Activated T-cell treated with anti-CD3 and anti-CD28 coated beads, Interleukin-2, amount 50 U/mL, for 48 hours (primary cell): Measurements from ENCODE around the gene ATP5ME.
A peak's percentile ranks its signal among the peaks of the same experiment; 100 is the strongest.
"Not testable (repeated sequence)": the region's sequence is repeated elsewhere in the genome, so short reads cannot be mapped to it uniquely, and the experiment has no call there.

Experiments
- DNase-seq, 2 experiments: peaks; one replicate each; pipeline ENCODE4 v3.0.0-alpha.2; 2020

ATP5ME gene

DNA sequence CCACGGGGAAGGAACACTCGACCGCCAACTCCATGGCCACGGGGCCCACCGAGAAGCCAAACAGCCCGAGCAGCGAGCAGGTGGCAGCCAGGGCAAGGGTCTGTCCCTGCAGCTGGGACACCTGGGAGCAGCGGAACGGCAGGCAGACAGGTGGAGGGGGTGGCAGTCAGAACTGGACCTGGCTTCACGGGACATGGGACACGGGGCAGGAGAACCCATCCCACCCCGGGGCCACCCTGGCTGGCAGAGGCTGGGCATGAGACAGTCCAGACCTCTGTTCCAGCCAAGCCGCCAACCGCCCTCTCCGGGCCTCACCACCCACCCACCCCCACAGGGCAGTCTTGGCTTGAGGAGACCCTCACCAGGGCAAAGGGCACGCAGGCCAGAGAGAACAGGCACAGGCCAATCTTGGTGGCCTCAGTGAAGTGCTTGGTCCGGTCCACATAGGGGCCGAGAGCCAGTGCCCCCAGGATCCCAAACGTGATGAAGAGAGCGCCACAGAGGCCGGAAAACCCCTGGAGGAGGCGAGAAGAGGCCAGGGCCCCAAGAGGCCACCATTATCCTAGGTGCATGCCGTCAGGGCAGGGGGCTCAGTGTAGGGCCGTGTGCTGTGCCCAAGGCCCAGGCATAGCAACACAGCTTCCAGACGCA is 9.3 kb upstream of the ATP5ME start:
- DNase-seq = peak in 1 of 2 experiments; percentile 18

DNA sequence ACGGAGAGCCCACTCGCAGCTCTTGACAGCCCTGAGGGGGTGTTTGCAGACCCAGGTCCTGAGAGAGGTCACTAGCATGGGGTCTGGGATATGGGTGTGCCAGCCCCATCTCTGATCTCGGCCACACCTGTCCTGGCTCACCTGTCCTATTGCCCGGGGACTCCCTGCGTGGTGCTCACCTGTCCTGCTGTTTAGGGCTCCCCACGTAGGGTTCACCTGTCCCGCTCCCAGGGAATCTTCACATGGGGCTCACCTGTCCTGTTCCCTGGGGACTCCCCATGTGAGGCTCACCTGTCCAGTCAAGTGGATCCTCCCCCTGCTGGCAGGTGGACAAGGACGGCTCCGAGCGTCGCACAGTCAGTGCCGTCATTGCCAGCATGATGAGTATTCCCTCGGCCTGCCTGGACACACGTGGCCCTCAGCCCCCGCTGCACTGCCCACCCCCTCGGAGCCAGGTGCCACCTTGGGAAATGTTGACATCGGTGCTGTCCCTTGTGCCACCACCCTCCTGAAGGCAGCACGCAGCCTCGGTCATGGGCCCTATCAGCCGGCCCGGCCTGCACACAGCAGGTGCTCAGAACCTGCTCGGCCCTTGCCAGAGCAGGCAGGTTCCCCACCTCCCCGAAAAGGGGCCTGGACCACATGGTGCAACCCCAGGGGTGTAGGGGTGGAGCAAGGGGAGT is 8.6 kb upstream of the ATP5ME start:
- DNase-seq = peak in 1 of 2 experiments; percentile 18

- peak; percentile 50 to 51 for DNase-seq
Measured at GRCh38 chr4:681736-682451, 7.8 kb upstream of the ATP5ME start.

GRCh38 chr4:680928-681645 is 7.0 kb upstream of the ATP5ME start:
- peak; percentile 69 to 78 for DNase-seq

DNA sequence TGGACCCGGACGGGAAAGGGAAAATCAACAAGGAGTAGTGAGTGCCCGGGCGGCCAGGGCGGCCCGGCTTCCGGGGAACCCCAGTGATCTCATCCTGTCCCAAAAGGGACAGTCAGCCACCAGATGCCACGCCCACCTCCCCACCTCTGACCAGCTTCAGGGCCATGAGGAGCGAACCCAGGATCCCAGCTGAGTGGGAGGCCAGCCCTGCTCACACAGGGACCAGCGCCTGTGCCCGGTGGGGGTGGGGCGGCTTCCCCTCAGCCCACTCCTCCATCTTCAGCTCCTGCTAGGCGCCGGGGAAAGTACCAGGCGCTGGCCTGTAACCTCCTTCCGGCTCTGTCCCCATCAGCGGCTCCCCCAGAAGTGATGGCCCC is 6.5 kb upstream of the ATP5ME start:
- peak in 1 of 2 experiments; percentile 38 for DNase-seq

DNA sequence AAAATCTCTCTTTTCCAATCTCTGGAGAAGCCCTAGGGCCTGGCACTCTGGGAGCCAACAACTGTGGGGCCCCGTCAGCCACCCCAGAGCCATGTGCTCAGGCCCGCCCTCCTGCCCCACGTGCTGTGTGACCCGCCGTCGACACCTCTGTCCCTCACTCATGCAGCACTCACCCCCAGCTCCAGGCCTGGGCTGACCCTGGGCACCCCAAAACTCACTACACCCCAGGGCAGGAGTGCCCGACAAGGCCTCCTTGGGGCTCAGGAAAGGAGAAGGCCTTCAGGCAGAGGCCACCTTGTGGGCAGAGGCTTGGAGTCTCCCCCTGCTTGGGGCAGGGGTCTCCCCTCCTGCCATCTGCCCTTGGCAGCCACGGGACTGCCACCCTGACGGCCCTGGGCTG is 6.0 kb upstream of the ATP5ME start:
- peak in 1 of 2 experiments; percentile 21 for DNase-seq

DNA sequence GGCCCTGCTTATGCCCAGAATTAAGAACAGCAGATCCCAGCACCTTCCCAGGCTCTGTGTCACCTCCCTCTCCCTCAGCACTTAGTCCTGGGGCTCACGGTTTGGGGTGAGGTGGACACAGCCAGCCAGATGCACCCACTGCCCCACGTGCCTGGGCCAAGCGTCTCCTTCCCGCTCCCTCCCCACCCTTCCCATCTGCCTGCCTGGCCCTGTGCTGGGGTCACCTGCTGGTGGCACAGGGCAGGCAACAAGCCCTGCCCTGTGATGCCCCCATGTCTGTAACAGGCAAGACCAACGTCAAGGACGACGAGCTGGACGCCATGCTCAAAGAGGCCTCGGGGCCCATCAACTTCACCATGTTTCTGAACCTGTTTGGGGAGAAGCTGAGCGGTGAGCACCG is 5.6 kb upstream of the ATP5ME start:
- peak in 1 of 2 experiments; percentile 21 for DNase-seq

DNA sequence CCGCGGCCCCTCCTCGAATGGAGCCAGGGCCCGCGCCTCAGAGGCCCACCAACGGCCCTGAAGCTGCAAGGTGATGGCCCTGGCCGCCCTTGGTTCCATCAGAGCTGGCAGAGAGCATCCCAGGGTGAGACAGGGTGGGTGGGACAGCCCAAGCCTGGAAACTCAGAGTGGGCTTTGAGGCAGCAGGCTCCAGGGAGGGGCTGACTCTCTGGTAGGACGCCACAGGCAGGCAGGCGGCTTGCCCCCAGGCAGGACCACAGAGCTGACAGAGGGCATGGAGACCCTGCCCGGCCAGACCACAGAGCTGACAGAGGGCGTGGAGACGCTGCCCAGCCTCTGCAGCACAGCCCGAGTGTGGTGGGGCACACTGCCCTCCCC is 5.0 kb upstream of the ATP5ME start:
- peak in 1 of 2 experiments; percentile 16 for DNase-seq

DNA sequence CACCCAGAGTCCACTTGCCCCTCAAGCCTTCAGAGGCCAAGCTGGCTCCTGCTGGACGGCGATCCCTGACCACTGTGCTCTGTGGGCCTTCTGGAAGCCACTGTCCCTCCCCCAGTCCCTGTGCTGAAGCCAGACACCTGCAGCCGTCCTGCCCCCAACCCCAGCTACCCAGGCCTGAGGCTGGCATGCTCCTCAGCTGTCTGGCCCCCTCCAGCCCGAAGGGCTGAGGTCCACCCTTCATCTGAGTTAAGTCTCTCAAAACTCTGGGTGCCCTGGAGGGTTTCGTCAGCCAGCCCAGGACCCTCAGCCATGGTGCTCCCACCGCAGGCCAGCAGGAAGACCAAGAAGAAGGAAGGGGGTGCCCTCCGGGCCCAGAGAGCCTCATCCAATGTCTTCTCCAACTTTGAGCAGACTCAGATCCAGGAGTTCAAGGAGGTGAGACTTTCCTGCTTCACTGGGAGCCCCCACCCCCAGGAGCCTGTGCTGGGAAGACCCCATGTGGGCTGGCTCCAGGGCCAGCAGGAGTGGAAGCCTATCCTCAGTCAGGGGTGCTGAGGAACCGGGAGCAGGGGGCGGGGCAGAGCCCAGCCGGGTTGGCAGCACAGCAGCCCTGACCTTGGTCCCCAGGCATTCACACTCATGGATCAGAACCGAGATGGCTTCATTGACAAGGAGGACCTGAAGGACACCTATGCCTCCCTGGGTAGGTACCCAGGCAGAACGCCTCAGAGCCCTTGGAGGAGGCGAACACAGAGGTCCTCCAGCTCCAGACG is 4.4 kb upstream of the ATP5ME start:
- peak in 1 of 2 experiments; percentile 18 for DNase-seq

GRCh38 chr4:677431-678293 is 3.6 kb upstream of the ATP5ME start:
- peak in 1 of 2 experiments; percentile 23 for DNase-seq

- DNase-seq = no peak
Measured at GRCh38 chr4:676871-677235, 2.8 kb upstream of the ATP5ME start.

DNA sequence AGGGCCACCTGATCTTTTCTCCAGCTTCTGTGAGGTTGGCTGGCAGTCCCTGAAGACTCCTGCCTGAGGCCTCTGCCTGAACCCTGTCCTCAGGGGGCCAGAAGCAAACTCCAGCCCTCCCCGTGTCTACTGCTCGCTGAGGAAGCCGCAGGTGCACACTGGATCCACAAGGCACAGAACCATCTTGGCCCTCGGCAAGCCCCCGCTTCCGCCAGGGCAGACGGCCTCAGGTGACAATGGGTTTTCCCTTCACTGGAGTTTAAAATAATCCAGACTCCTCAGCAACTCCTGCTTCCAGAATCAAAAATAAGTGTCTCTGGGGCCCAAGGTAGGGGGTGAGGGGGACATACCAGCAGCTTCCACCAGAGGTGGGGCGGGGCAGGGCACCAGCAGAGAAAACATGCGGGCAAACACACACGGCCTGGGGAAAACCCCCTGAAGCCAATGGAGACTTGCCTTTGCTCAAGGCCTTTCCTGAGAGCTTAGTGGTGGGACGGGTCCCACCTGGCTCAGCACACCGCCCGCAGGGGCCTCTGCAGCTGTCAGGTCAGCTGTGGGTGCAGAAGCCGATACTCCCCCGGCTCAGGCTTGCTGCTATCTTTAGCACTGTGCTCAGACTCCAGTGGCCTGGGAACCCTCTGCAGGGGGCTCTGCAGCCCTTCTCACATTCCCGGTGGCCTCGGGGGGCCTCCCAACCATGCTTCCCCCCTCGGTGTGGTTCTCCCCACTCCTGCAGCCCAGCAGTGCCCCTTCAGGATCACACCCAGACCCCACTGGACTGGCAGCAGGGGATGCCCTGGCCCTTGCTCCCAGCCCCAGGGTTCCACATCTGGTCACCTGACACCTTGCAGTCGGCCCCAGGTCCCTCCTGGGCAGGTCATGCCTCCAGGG is 2.1 kb upstream of the ATP5ME start:
- peak in 1 of 2 experiments; percentile 26 for DNase-seq

- peak; percentile 52 to 58 for DNase-seq
Measured at GRCh38 chr4:675036-675882, 1.2 kb upstream of the ATP5ME start.

GRCh38 chr4:673349-674091 is 556 bp downstream of the ATP5ME start:
- DNase-seq = peak in 1 of 2 experiments; percentile 33

GRCh38 chr4:671769-672168 is 2.3 kb downstream of the ATP5ME start:
- DNase-seq = no peak

- DNase-seq = not testable (repeated sequence)
Measured at GRCh38 chr4:669806-670559, 4.1 kb downstream of the ATP5ME start.

DNA sequence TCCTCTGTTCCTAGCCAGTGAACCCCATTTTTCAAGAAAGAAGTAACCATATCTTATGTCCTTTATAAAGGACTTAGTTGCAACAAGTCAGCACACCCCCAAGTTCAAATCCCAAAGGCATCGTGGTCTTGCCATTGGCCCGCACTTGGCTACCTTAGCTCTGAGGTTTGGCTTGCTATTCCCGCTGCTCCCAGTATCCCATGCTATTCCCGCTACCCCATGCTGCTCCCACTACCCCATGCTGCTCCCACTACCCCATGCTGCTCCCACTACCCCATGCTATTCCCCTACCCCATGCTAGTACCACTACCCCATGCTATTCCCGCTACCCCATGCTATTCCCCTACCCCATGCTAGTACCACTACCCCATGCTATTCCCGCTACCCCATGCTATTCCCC is 5.9 kb downstream of the ATP5ME start:
- not testable (repeated sequence) for DNase-seq

- DNase-seq = no peak
Measured at GRCh38 chr4:667545-667925, 6.5 kb downstream of the ATP5ME start.
